Neural progenitor cell (in vitro differentiated cells): ENCODE results near the gene SLAMF9.

Experiments
- CTCF ChIP-seq: fragments of 200-600 bp; sonication (generic); IDR thresholded peaks from 2 replicates; pipeline ENCODE4 v1.5.1; 2017; ENCODE audit warnings: antibody characterized with exemption, mild to moderate bottlenecking
- EZH2 ChIP-seq: fragments of 200-600 bp; sonication (generic); IDR thresholded peaks from 2 replicates; pipeline ENCODE4 v1.6.1; 2017; ENCODE audit warnings: antibody characterized with exemption, mild to moderate bottlenecking, moderate library complexity

DNA sequence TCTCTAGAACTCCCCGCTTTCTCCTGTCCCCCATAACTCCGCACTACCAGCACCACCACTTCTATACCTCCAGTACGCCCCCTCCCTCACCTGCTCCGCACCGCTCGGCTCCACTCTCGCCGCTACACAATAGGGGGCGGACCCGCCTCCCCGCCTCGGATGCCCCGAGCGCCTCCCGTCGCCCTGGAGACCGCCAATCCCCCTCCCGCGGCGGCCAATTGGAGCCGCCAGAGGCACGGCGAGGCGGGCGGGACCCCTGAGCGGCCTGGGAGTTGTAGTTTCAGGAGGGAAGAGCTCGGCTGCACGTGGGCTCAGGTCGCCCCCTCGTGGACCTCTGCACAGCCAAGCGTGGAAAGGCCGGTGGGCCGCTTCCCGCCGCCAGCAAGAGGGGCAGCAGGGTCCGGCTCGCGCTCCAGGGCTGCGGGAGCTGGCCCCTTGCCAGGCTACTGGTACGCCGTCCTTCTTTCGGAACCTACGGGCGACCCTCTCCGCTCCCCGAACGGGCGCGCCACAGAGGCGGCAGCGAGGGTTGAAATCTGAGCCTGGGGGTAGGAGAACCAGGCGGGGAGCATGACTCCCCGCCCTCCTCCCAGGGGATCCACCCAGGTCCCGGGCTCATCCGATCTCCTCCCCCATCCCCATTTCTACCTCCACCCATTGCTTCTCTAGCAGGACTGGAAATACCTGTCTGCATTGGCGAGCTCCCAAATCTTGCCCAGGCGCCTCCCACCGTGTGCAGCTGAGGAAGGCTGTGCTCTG, 8.4 kb downstream of the SLAMF9 start, which contains the start of gene IGSF9:
- TF ChIP-seq CTCF (peak; percentile 66), EZH2 (no peak)
